H1 (cell line): ENCODE measurements around the gene USP54. TPM values are rescaled to one million over a fixed set of nuclear protein-coding genes. Genes with fewer than 3 reads are reported as not detected.

ENCODE experiments used
- ASH2L ChIP-seq: fragments of 200-600, 300-600 bp; sonication (generic); IDR thresholded peaks from one replicate; pipeline ENCODE4 v1.7.1; 2017; ENCODE audit warnings: low read length
- GTF2F1 ChIP-seq: IDR thresholded peaks from 2 replicates; pipeline ENCODE4 v1.6.1; 2012; ENCODE audit warnings: low read depth, low read length, improper control_type of control experiment, borderline replicate concordance
- HDAC2 ChIP-seq, 2 experiments: fragments of 300-600 bp in 1 of 2; sonication (generic) in 1 of 2; IDR thresholded peaks; 2 replicates each; pipeline ENCODE4 v1.6.1; 2011 to 2012; ENCODE audit warnings: low read depth in 2 of 2, low read length in 2 of 2, mild to moderate bottlenecking in 2 of 2, moderate library complexity in 2 of 2, borderline replicate concordance in 1 of 2, inconsistent platforms in 1 of 2
- KDM1A ChIP-seq: fragments of 200-600, 300-600 bp; sonication (generic); IDR thresholded peaks from 2 replicates; pipeline ENCODE4 v1.7.1; 2016; ENCODE audit warnings: mild to moderate bottlenecking, low read length, borderline replicate concordance
- PHF8 ChIP-seq: fragments of 200-600 bp; sonication (generic); conservative IDR thresholded peaks from 2 replicates; pipeline ENCODE4 v1.7.1; 2012; ENCODE audit warnings: low read depth, mild to moderate bottlenecking, inconsistent platforms, low read length, moderate library complexity
- POLR2A ChIP-seq, 2 experiments: IDR thresholded peaks; 1 replicate in 1 of 2; 2 replicates in 1 of 2; pipeline ENCODE4 v1.6.1; 2011; ENCODE audit warnings: low read depth in 2 of 2, low read length in 2 of 2, mild to moderate bottlenecking in 2 of 2; ENCODE audit errors: control extremely low read depth in 1 of 2
- POLR2AphosphoS5 ChIP-seq: IDR thresholded peaks from 2 replicates; pipeline ENCODE4 v1.6.1; 2011; ENCODE audit warnings: low read depth, low read length
- RXRA ChIP-seq: IDR thresholded peaks from 2 replicates; pipeline ENCODE4 v1.6.1; 2011; ENCODE audit warnings: low read depth, mild to moderate bottlenecking, low read length, moderate library complexity; ENCODE audit not compliant: insufficient read depth
- polyA plus RNA-seq, 7 experiments: library from polyadenylated mRNA; depleted of rRNA in 3 of 7; stranded (reverse) in 5 of 7; unstranded in 2 of 7; fragments of >200 nt in 5 of 7; fragments of 200-250 nt in 2 of 7; gene quantifications; 1 replicate in 5 of 7; 2 replicates in 1 of 7; 4 replicates in 1 of 7; pipeline versions ENCODE4 v1.2.1 to v1.2.3, GENCODE V29; 2011 to 2013; ENCODE audit warnings: missing spikeins in 2 of 7, mixed read lengths in 2 of 7
- total RNA-seq: library from RNA; stranded (reverse); fragmentation: NEBNext Ultra II Directional; extraction: Animal tissue kit (Norgen Biotek cat#: 25700); gene quantifications from 2 replicates; pipeline ENCODE4 v1.2.1, GENCODE V29; 2021

USP54 gene
- total and polyA plus RNA-seq, 2 of the 8 experiments (the other 6 are each of a cell fraction or from before 2014, with no cell fraction given) = 46.2 to 65.6 TPM

DNA sequence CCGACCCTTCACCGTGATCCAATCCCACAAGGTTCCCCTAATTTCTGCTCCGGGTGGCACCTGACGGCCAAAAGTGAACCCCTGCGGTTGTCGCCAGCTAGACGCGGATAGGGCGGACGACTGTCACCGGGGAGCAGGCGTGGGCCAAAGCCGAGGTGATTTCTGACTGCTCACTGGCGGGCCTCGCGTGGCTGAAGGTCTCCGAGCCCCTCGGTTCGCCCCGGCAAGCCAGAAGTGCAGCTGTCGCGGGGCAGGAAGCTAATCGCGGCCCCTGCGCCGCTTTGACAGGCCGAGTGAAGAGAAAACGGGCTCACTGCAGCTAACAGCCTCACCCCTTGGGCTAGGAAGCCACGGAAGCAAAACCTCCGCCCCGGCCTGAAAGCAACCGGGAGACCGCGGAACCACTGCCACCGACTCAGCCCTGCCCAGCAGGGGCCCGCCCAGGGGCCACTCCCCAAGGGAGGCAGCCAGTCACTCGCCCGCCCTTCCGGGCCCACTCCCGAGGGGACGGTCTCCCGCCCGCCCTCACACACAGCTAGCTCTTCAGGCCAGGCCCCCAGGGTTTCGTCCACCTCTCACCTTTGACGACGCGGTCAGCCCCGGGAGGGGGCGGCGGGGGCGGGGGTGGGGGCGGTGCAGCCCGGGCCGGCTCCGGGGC lies 95.8 kb downstream of the USP54 start (continued):
- TF ChIP-seq KDM1A = no peak
- TF ChIP-seq POLR2A (IDR thresholded peaks at IDR 0.05; ENCODE audit: control extremely low read depth in 1 of 2, low read depth in 2 of 2, low read length in 2 of 2) = peak in 1 of 2 experiments; percentile 67; a peak in 1 of 3 replicates
- TF ChIP-seq GTF2F1 = no peak
- 0 out of 4 replicates have a peak, but pooled peaks have one; percentile 31 to 57 for TF ChIP-seq HDAC2 (IDR thresholded peaks at IDR 0.05; ENCODE audit: borderline replicate concordance in 1 of 2, low read depth in 2 of 2, low read length in 2 of 2)
- peak; percentile 64 for TF ChIP-seq ASH2L
- no peak for TF ChIP-seq RXRA
- TF ChIP-seq POLR2AphosphoS5 = no peak; the same call in 1 of the 2 replicates
- TF ChIP-seq PHF8 = peak; percentile 65; the same call in 1 of the 2 replicates
